GM23338 (cell line): ENCODE data around the gene SPART. TPM values are rescaled to one million over a fixed set of nuclear protein-coding genes. Genes with fewer than 3 reads are reported as not detected.

Source experiments
- CREB1 ChIP-seq: fragments of 250-450 bp; sonication (Bioruptor Pico); IDR thresholded peaks from 2 replicates; pipeline ENCODE4 v1.5.0; 2020; ENCODE audit warnings: low read depth, mild to moderate bottlenecking, moderate library complexity
- JUNB ChIP-seq: IDR thresholded peaks from one replicate; pipeline ENCODE4 v1.6.1; 2016; ENCODE audit warnings: antibody characterized with exemption; ENCODE audit not compliant: unreplicated experiment
- NANOG ChIP-seq: IDR thresholded peaks from 2 replicates; pipeline ENCODE4 v1.6.1; 2016; ENCODE audit warnings: antibody characterized with exemption, borderline replicate concordance
- POLR2AphosphoS5 ChIP-seq: IDR thresholded peaks from 2 replicates; pipeline ENCODE4 v1.6.1; 2016; ENCODE audit warnings: antibody characterized with exemption, low read depth
- STAT1 ChIP-seq: IDR thresholded peaks from one replicate; pipeline ENCODE4 v1.6.1; 2016; ENCODE audit warnings: antibody characterized with exemption; ENCODE audit not compliant: unreplicated experiment
- ZNF114 ChIP-seq: fragments of 250-450 bp; sonication (Bioruptor Pico); IDR thresholded peaks from 2 replicates; pipeline ENCODE4 v1.5.0; 2020; ENCODE audit warnings: mild to moderate bottlenecking, moderate library complexity
- polyA plus RNA-seq: library from polyadenylated mRNA; unstranded; fragments of >200 nt; fragmentation: Nextera tagmentation; extraction: Ambion mirVana; gene quantifications from 2 replicates; pipeline ENCODE4 v1.2.1, GENCODE V29; 2016
- total RNA-seq: library from RNA; depleted of rRNA; stranded (reverse); fragments of >200 nt; shearing (Covaris generic); gene quantifications from 2 replicates; pipeline ENCODE4 v1.2.3, GENCODE V29; 2014
- TF ChIP-seq, protein P1 (sequence below): fragments of 250-450 bp; sonication (Bioruptor Pico); IDR thresholded peaks from 2 replicates; pipeline ENCODE4 v1.5.0; 2020; ENCODE audit warnings: mild to moderate bottlenecking, moderate library complexity
- TF ChIP-seq, protein P2 (sequence below): IDR thresholded peaks from one replicate; pipeline ENCODE4 v1.6.1; 2018; ENCODE audit warnings: antibody characterized with exemption; ENCODE audit not compliant: unreplicated experiment
- TF ChIP-seq, protein P3 (sequence below): IDR thresholded peaks from 2 replicates; pipeline ENCODE4 v1.6.1; 2016; ENCODE audit warnings: antibody characterized with exemption

The SPART gene
- total and polyA plus RNA-seq, 2 experiments from 2014 or later, result 109 to 116 TPM

DNA sequence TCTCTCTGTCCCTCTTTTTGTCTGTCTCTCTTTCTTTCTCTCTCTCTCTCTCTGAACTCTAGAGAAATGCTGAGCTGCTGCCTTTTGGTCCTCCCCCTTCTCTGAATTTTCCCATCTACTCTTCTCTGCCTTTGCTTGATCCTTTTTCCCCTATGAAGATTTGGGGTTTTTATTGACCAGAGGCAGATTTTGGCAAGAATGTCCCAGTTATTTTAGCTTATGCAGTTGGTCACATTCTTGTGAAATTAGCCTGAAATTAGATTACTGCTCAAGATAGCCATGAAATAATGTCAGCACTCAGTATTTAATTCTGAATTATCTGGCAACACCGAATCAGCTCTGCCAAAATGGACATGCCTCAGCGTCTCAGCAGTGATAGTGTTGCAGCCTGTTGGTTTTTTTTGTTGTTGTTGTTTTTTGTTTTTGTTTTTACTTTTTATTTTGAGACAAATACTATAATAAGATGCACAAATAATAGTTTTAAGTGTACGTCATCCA, 17.2 kb upstream of the SPART start (continued):
- TF ChIP-seq, protein P1, sequence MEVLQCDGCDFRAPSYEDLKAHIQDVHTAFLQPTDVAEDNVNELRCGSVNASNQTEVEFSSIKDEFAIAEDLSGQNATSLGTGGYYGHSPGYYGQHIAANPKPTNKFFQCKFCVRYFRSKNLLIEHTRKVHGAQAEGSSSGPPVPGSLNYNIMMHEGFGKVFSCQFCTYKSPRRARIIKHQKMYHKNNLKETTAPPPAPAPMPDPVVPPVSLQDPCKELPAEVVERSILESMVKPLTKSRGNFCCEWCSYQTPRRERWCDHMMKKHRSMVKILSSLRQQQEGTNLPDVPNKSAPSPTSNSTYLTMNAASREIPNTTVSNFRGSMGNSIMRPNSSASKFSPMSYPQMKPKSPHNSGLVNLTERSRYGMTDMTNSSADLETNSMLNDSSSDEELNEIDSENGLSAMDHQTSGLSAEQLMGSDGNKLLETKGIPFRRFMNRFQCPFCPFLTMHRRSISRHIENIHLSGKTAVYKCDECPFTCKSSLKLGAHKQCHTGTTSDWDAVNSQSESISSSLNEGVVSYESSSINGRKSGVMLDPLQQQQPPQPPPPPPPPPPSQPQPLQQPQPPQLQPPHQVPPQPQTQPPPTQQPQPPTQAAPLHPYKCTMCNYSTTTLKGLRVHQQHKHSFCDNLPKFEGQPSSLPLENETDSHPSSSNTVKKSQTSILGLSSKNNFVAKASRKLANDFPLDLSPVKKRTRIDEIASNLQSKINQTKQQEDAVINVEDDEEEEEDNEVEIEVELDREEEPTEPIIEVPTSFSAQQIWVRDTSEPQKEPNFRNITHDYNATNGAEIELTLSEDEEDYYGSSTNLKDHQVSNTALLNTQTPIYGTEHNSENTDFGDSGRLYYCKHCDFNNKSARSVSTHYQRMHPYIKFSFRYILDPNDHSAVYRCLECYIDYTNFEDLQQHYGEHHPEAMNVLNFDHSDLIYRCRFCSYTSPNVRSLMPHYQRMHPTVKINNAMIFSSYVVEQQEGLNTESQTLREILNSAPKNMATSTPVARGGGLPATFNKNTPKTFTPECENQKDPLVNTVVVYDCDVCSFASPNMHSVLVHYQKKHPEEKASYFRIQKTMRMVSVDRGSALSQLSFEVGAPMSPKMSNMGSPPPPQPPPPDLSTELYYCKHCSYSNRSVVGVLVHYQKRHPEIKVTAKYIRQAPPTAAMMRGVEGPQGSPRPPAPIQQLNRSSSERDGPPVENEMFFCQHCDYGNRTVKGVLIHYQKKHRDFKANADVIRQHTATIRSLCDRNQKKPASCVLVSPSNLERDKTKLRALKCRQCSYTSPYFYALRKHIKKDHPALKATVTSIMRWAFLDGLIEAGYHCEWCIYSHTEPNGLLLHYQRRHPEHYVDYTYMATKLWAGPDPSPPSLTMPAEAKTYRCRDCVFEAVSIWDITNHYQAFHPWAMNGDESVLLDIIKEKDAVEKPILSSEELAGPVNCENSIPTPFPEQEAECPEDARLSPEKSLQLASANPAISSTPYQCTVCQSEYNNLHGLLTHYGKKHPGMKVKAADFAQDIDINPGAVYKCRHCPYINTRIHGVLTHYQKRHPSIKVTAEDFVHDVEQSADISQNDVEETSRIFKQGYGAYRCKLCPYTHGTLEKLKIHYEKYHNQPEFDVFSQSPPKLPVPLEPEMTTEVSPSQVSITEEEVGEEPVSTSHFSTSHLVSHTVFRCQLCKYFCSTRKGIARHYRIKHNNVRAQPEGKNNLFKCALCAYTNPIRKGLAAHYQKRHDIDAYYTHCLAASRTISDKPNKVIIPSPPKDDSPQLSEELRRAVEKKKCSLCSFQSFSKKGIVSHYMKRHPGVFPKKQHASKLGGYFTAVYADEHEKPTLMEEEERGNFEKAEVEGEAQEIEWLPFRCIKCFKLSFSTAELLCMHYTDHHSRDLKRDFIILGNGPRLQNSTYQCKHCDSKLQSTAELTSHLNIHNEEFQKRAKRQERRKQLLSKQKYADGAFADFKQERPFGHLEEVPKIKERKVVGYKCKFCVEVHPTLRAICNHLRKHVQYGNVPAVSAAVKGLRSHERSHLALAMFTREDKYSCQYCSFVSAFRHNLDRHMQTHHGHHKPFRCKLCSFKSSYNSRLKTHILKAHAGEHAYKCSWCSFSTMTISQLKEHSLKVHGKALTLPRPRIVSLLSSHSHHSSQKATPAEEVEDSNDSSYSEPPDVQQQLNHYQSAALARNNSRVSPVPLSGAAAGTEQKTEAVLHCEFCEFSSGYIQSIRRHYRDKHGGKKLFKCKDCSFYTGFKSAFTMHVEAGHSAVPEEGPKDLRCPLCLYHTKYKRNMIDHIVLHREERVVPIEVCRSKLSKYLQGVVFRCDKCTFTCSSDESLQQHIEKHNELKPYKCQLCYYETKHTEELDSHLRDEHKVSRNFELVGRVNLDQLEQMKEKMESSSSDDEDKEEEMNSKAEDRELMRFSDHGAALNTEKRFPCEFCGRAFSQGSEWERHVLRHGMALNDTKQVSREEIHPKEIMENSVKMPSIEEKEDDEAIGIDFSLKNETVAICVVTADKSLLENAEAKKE, result no peak
- TF ChIP-seq ZNF114 (CRISPR knock-in tag), result no peak
- TF ChIP-seq JUNB, result no peak
- TF ChIP-seq, protein P2, sequence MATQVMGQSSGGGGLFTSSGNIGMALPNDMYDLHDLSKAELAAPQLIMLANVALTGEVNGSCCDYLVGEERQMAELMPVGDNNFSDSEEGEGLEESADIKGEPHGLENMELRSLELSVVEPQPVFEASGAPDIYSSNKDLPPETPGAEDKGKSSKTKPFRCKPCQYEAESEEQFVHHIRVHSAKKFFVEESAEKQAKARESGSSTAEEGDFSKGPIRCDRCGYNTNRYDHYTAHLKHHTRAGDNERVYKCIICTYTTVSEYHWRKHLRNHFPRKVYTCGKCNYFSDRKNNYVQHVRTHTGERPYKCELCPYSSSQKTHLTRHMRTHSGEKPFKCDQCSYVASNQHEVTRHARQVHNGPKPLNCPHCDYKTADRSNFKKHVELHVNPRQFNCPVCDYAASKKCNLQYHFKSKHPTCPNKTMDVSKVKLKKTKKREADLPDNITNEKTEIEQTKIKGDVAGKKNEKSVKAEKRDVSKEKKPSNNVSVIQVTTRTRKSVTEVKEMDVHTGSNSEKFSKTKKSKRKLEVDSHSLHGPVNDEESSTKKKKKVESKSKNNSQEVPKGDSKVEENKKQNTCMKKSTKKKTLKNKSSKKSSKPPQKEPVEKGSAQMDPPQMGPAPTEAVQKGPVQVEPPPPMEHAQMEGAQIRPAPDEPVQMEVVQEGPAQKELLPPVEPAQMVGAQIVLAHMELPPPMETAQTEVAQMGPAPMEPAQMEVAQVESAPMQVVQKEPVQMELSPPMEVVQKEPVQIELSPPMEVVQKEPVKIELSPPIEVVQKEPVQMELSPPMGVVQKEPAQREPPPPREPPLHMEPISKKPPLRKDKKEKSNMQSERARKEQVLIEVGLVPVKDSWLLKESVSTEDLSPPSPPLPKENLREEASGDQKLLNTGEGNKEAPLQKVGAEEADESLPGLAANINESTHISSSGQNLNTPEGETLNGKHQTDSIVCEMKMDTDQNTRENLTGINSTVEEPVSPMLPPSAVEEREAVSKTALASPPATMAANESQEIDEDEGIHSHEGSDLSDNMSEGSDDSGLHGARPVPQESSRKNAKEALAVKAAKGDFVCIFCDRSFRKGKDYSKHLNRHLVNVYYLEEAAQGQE, result no peak
- TF ChIP-seq, protein P3, sequence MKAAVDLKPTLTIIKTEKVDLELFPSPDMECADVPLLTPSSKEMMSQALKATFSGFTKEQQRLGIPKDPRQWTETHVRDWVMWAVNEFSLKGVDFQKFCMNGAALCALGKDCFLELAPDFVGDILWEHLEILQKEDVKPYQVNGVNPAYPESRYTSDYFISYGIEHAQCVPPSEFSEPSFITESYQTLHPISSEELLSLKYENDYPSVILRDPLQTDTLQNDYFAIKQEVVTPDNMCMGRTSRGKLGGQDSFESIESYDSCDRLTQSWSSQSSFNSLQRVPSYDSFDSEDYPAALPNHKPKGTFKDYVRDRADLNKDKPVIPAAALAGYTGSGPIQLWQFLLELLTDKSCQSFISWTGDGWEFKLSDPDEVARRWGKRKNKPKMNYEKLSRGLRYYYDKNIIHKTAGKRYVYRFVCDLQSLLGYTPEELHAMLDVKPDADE, result no peak
- no peak for TF ChIP-seq STAT1
- TF ChIP-seq NANOG, result no peak
- no peak for TF ChIP-seq CREB1 (CRISPR knock-in tag)
- TF ChIP-seq POLR2AphosphoS5, result no peak
